A549 (cell line): ENCODE measurements around the gene SV2A. TPM values are rescaled to one million over a fixed set of nuclear protein-coding genes. Genes with fewer than 3 reads are reported as not detected.
"Not testable (repeated sequence)": the region's sequence is repeated elsewhere in the genome, so short reads cannot be mapped to it uniquely, and the experiment has no call there.

Source experiments
- ATAC-seq, 2 experiments: fragments of 200-7000 bp in 1 of 2; fragments of >200 bp in 1 of 2; cut with Nextera tagmentation in 1 of 2; cut with Tn5 transposase in 1 of 2; 3 replicates each; pipeline versions ENCODE4 v1.8.0 to v1.9.1; 2018 to 2020; ENCODE audit warnings: mild to moderate bottlenecking in 1 of 2, moderate library complexity in 1 of 2
- CTCF ChIA-PET: fragments of 300-600 bp; sonication (Branson Sonifier 250); formaldehyde crosslinking; extraction: SDS; loops from one replicate; lab custom pipeline; 2021; ENCODE audit warnings: antibody characterized with exemption, inconsistent platforms; lab: Yijun Ruan, JAX
- POLR2A ChIA-PET: fragments of 350-600 bp; formaldehyde crosslinking; extraction: SDS; loops from one replicate; lab custom pipeline; 2021; ENCODE audit warnings: antibody characterized with exemption, inconsistent platforms; lab: Yijun Ruan, JAX
- DNase-seq, 2 experiments: peaks; one replicate each; pipeline versions ENCODE4 v3.0.0 to v3.0.0-alpha.2; 2011 to 2016; ENCODE audit warnings: low read depth in 1 of 2, low spot score in 1 of 2
- FAIRE-seq: peaks from 2 replicates; lab custom pipeline; 2011; peaks lifted over from hg19 to GRCh38; lab: Jason Lieb, UNC
- H3K27ac ChIP-seq, 2 experiments: fragments of >200 bp; sonication (Bioruptor Twin); formaldehyde crosslinking; 3 replicates each; pipeline ENCODE4 v1.5.1; 2016 to 2017
- H3K4me1 ChIP-seq: fragments of >200 bp; sonication (Bioruptor Twin); formaldehyde crosslinking; 3 replicates; pipeline ENCODE4 v1.6.1; 2016
- H3K4me2 ChIP-seq: fragments of >200 bp; sonication (Bioruptor Twin); formaldehyde crosslinking; 3 replicates; pipeline ENCODE4 v1.6.1; 2016
- H3K4me3 ChIP-seq: fragments of >200 bp; sonication (Bioruptor Twin); formaldehyde crosslinking; 3 replicates; pipeline ENCODE4 v1.5.1; 2016
- H3K9me3 ChIP-seq: fragments of >200 bp; sonication (Bioruptor Twin); formaldehyde crosslinking; 3 replicates; pipeline ENCODE4 v1.6.1; 2016
- CHD4 ChIP-seq: fragments of 200-600 bp; sonication (generic); IDR thresholded peaks from 2 replicates; pipeline ENCODE4 v1.6.1; 2016; ENCODE audit warnings: antibody characterized with exemption, mild to moderate bottlenecking, borderline replicate concordance
- EHF ChIP-seq: fragments of 250-450 bp; sonication (Bioruptor Pico); IDR thresholded peaks from 2 replicates; pipeline ENCODE4 v1.5.0; 2020; ENCODE audit warnings: mild to moderate bottlenecking
- EP300 ChIP-seq, 2 experiments: fragments of >200 bp; sonication (Bioruptor Twin); formaldehyde crosslinking; IDR thresholded peaks; 2 replicates in 1 of 2; 3 replicates in 1 of 2; pipeline ENCODE4 v1.6.1; 2016 to 2017
- FOSB ChIP-seq: fragments of 250-450 bp; sonication (Bioruptor Pico); IDR thresholded peaks from 2 replicates; pipeline ENCODE4 v1.5.0; 2020; ENCODE audit warnings: mild to moderate bottlenecking, moderate library complexity
- GATA3 ChIP-seq: IDR thresholded peaks from 2 replicates; pipeline ENCODE4 v1.6.1; 2012; ENCODE audit warnings: borderline replicate concordance
- HEYL ChIP-seq: fragments of 250-450 bp; sonication (Bioruptor Pico); IDR thresholded peaks from 2 replicates; pipeline ENCODE4 v1.8.0; 2021; ENCODE audit warnings: mild to moderate bottlenecking, moderate library complexity
- HOXA7 ChIP-seq: fragments of 250-450 bp; sonication (Bioruptor Pico); IDR thresholded peaks from 2 replicates; pipeline ENCODE4 v1.5.0; 2020; ENCODE audit warnings: mild to moderate bottlenecking, moderate library complexity
- JUN ChIP-seq, 2 experiments: fragments of >200 bp; sonication (Bioruptor Twin); formaldehyde crosslinking; IDR thresholded peaks; 2 replicates in 1 of 2; 3 replicates in 1 of 2; pipeline ENCODE4 v1.6.1; 2016 to 2017
- JUNB ChIP-seq: fragments of >200 bp; sonication (Bioruptor Twin); formaldehyde crosslinking; IDR thresholded peaks from 2 replicates; pipeline ENCODE4 v1.6.1; 2016
- KDM1A ChIP-seq: fragments of 200-600 bp; sonication (generic); IDR thresholded peaks from 2 replicates; pipeline ENCODE4 v1.6.1; 2016; ENCODE audit warnings: low read depth, mild to moderate bottlenecking
- MAZ ChIP-seq: fragments of 150-350 bp; IDR thresholded peaks from 2 replicates; pipeline ENCODE4 v1.6.1; 2014; ENCODE audit warnings: antibody characterized with exemption, low read depth, low read length, borderline replicate concordance
- MYC ChIP-seq: IDR thresholded peaks from 2 replicates; pipeline ENCODE4 v1.6.1; 2012; ENCODE audit warnings: mild to moderate bottlenecking, inconsistent platforms, low read length, improper control_type of control experiment, borderline replicate concordance
- NFE2L2 ChIP-seq: fragments of 150-350 bp; conservative IDR thresholded peaks from 2 replicates; pipeline ENCODE4 v1.6.1; 2014; ENCODE audit warnings: low read length
- NR3C1 ChIP-seq: fragments of >200 bp; sonication (Bioruptor Twin); formaldehyde crosslinking; IDR thresholded peaks from 3 replicates; pipeline ENCODE4 v1.6.1; 2017
- RAD21 ChIP-seq, 2 experiments: fragments of >200 bp in 1 of 2; sonication (Bioruptor Twin) in 1 of 2; formaldehyde crosslinking in 1 of 2; IDR thresholded peaks in 1 of 2; conservative IDR thresholded peaks in 1 of 2; 2 replicates in 1 of 2; 3 replicates in 1 of 2; pipeline ENCODE4 v1.6.1; 2012 to 2018; ENCODE audit warnings: inconsistent platforms in 1 of 2
- RFX5 ChIP-seq: fragments of 450-650 bp; IDR thresholded peaks from 2 replicates; pipeline ENCODE4 v1.7.1; 2014; ENCODE audit warnings: antibody characterized with exemption, mild to moderate bottlenecking, moderate library complexity
- RNF2 ChIP-seq: fragments of 200-600 bp; sonication (generic); IDR thresholded peaks from 2 replicates; pipeline ENCODE4 v1.6.1; 2016; ENCODE audit warnings: low read depth, mild to moderate bottlenecking, antibody characterized with exemption, moderate library complexity, borderline replicate concordance
- SREBF2 ChIP-seq: fragments of 450-650 bp; IDR thresholded peaks from 2 replicates; pipeline ENCODE4 v1.6.1; 2014; ENCODE audit warnings: mild to moderate bottlenecking, moderate library complexity
- TP53 ChIP-seq: fragments of 250-450 bp; sonication (Bioruptor Pico); IDR thresholded peaks from 2 replicates; pipeline ENCODE4 v1.5.0; 2021; ENCODE audit warnings: mild to moderate bottlenecking, moderate library complexity
- ZC3H11A ChIP-seq: fragments of 450-650 bp; IDR thresholded peaks from 2 replicates; pipeline ENCODE4 v1.6.1; 2014; ENCODE audit warnings: antibody characterized with exemption, mild to moderate bottlenecking
- ZNF302 ChIP-seq: fragments of 250-450 bp; sonication (Bioruptor Pico); IDR thresholded peaks from 2 replicates; pipeline ENCODE4 v1.9.0; 2021; ENCODE audit warnings: inconsistent platforms, mild to moderate bottlenecking, moderate library complexity
- WGBS: methylation state at CpG from one replicate; pipeline ENCODE4 v1.1.6; 2017; ENCODE audit errors: missing lambda C conversion rate; 5-methylcytosine and 5-hydroxymethylcytosine counted together
- polyA plus RNA-seq, 4 experiments: library from polyadenylated mRNA; depleted of rRNA in 3 of 4; stranded (reverse); fragments of >200 nt; fragmentation: RNase III in 1 of 4; extraction: RNeasy Plus Mini Kit Qiagen cat#74134 plus additional on column Dnase treatment in 1 of 4; gene quantifications; 2 replicates in 3 of 4; 3 replicates in 1 of 4; pipeline ENCODE4 v1.2.3, GENCODE V29; 2011 to 2017
- TF ChIP-seq, protein P1 (sequence below): fragments of >200 bp; sonication (Bioruptor Twin); formaldehyde crosslinking; IDR thresholded peaks from 3 replicates; pipeline ENCODE4 v1.5.1; 2016
- TF ChIP-seq, protein P2 (sequence below): IDR thresholded peaks from 2 replicates; pipeline ENCODE4 v1.6.1; 2012; ENCODE audit warnings: low read depth, borderline replicate concordance

The SV2A gene
- polyA plus RNA-seq, 2 of the 4 experiments (the other 2 are of a cell fraction) = 0.05 to 0.13 TPM

DNA sequence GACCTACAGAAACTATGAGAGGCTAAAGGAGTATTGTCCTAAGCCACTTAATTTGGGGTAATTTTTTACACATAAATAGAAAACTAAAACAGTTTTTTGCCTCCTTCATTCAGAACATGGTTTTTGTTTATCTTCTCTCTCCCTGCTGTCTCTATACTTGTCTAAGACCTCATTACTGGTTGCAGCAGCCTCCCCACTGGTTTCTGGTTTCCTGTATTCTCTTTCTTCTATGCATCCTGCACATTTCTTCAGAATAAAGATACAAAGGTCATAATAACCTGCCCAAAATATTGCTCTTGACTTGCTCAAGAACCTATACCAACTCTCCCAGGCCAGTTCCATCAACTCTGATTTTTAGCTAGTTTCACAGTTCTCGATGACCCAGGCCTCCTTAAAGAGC is 38.1 kb downstream of the SV2A start:
- Histone ChIP-seq H3K4me3 (no peak overlapping the region), H3K4me2 (no peak overlapping the region), H3K9me3 (no peaks in the 10 kb centered on the region), H3K27ac (no peak overlapping the region), H3K4me1 (peaks cover 7% of the 10 kb centered on the region)
- POLR2A ChIA-PET = no interaction called here
- TF ChIP-seq ZNF302 (CRISPR knock-in tag) (no peak), NFE2L2 (no peak), MYC (no peak), NR3C1 (no peak), JUNB (no peak), ZC3H11A (no peak), HOXA7 (CRISPR knock-in tag) (no peak), FOSB (CRISPR knock-in tag) (no peak), RAD21 (conservative IDR thresholded peaks at IDR 0.05 in 1 of 2, IDR thresholded peaks at IDR 0.05 in 1 of 2) (no peak), TP53 (no peak), GATA3 (no peak), KDM1A (no peak), CHD4 (no peak), RFX5 (no peak), MAZ (no peak), RNF2 (no peak), EHF (CRISPR knock-in tag) (no peak), JUN (IDR thresholded peaks at IDR 0.05) (no peak)
- TF ChIP-seq, protein P1, sequence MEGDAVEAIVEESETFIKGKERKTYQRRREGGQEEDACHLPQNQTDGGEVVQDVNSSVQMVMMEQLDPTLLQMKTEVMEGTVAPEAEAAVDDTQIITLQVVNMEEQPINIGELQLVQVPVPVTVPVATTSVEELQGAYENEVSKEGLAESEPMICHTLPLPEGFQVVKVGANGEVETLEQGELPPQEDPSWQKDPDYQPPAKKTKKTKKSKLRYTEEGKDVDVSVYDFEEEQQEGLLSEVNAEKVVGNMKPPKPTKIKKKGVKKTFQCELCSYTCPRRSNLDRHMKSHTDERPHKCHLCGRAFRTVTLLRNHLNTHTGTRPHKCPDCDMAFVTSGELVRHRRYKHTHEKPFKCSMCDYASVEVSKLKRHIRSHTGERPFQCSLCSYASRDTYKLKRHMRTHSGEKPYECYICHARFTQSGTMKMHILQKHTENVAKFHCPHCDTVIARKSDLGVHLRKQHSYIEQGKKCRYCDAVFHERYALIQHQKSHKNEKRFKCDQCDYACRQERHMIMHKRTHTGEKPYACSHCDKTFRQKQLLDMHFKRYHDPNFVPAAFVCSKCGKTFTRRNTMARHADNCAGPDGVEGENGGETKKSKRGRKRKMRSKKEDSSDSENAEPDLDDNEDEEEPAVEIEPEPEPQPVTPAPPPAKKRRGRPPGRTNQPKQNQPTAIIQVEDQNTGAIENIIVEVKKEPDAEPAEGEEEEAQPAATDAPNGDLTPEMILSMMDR = no peak
- TF ChIP-seq, protein P2, sequence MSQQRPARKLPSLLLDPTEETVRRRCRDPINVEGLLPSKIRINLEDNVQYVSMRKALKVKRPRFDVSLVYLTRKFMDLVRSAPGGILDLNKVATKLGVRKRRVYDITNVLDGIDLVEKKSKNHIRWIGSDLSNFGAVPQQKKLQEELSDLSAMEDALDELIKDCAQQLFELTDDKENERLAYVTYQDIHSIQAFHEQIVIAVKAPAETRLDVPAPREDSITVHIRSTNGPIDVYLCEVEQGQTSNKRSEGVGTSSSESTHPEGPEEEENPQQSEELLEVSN = no peak
- CTCF ChIA-PET = interaction anchor here (1.0 kb wide), 1 partner anchor 9 kb away, joined by 3 read pairs; no protein-coding TSS in a partner anchor
- 35% methylated on average over 1 of the region's 1 CpG for WGBS
- no peak for FAIRE-seq
- DNase-seq = no peak
- no peak for ATAC-seq

DNA sequence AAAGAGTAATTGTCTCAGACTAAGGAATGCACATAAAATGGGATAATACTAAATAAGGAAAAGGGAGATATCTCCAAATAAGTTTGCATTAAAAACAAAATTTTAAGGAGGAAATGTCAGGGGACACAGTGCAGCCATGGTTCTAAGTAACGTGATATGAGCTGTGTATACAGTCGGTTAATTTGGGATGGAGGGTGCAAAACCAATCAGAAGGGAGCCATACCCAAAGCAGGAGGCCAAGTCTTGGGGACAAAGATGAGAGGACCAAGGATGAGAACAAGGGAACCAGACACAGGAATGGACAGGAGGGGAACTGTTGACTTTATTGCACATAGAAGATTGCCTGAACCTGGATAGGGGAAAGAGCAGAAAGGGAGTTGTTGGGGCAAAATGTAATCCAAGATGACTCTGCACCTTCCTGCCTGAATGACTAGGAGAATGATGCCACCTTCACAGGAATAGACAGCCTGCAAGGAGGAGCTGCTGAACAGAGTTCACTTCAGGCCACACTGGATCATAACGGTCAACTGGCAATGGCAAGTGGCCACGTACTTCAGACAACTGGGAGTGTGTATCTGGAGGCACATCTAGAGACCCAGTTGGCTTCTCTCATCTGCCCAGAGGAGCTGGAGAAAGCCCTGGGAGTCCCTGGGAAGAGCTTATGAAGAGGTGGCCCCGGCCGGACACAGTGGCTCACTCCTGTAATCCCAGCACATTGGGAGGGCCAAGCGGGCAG is 40.3 kb downstream of the SV2A start:
- CTCF ChIA-PET = interaction anchor here (0.6 to 0.9 kb wide), 2 partner anchors 11 to 310 kb away, joined by 3 read pairs; no protein-coding TSS in a partner anchor
- DNase-seq = peak in 1 of 2 experiments; percentile 19
- no peaks in the 10 kb centered on the region for H3K4me1 ChIP-seq
- no peak for TF ChIP-seq SREBF2
- TF ChIP-seq HEYL (CRISPR knock-in tag) = no peak
- no peak for TF ChIP-seq EP300 (IDR thresholded peaks at IDR 0.05)
- TF ChIP-seq, protein P1 = no peak
- H3K4me2 ChIP-seq = no peak overlapping the region
- H3K9me3 ChIP-seq = no peaks in the 10 kb centered on the region
- no peak overlapping the region for H3K4me3 ChIP-seq
- no peak; a peak in 1 of 6 replicates for ATAC-seq
- WGBS = 86% methylated on average over 7 of the region's 7 CpGs
- no peak overlapping the region for H3K27ac ChIP-seq
- no peak for FAIRE-seq
- POLR2A ChIA-PET = interaction anchor here (1.0 to 1.4 kb wide), 2 partner anchors 9 to 11 kb away, joined by 5 to 11 read pairs; a partner anchor contains a TSS

DNA sequence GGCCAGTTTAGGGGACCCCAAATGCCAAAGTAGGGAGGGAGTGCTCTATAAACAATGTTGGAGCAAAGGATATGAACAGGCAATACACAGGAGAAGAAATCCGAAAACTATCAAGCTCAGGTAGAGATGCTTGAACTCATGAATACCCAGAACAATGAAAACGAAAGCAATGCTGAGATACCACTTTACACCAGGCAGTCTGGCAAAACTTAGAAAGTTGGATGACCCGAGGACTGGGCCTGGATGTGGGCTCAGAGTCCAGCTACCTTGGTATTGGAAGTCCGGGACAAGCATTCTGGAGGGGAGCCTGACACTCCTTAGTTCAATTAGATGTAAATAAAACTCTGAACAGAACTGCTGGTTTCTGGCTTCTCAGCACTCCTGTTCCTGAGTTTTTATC is 44.6 kb downstream of the SV2A start:
- H3K4me3 ChIP-seq, FAIRE-seq, CTCF ChIA-PET, H3K9me3 ChIP-seq, DNase-seq, POLR2A ChIA-PET, ATAC-seq, H3K4me1 ChIP-seq, H3K27ac ChIP-seq, H3K4me2 ChIP-seq: not testable (repeated sequence)
- no CpG with 5 or more reads among the region's 4 CpGs for WGBS

DNA sequence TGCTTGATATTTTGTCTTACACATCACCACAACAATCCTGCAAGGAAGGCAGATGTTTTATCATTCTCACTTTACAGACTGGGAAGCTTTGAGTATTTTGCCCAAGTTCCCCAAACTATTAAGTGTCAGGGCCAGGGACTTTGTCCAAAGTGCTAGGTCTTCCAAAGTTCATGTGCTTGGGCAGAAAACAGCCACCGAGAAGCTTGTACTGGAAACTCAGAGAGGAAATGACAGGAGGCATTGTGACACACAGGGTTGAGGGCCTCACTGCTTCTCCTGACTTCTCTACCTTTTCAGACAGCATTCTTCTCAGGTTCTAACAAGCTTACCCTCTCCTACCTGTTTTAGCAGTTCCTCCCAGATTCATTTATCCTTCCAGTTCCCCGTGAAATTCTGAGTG is 50.8 kb downstream of the SV2A start:
- no CpG with 5 or more reads among the region's 2 CpGs for WGBS
- H3K9me3 ChIP-seq, FAIRE-seq, H3K27ac ChIP-seq, H3K4me1 ChIP-seq, H3K4me2 ChIP-seq, DNase-seq, ATAC-seq, POLR2A ChIA-PET, H3K4me3 ChIP-seq, CTCF ChIA-PET: not testable (repeated sequence)

DNA sequence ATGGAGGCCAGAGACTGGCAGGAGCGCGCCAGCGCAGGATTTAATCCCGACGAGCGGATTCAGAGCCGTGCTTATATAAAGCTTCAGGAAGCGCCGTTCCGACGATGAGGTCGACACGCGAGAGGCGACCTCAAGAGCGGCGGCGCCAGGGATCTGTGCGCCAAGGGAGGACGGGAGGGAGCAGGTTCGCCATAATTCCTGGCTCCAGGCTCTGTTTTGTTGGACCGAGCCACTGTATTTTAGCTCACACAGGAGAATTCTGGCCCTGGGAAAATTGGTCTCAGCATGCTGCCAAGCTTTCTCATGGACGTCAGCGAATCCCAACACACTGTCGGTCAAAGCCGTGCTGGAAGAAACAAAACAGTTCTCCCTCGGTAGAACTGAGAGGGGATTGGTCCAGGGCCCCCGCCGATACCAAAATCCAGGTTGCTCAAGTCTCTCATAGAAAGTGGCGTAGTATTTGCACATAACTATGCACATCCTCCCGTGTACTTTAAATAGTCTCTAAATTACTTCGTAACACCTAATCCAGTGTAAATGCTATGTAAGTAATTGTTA is 56.1 kb downstream of the SV2A start:
- H3K9me3 ChIP-seq, FAIRE-seq, DNase-seq, H3K4me1 ChIP-seq, CTCF ChIA-PET, H3K4me2 ChIP-seq, H3K27ac ChIP-seq, POLR2A ChIA-PET, H3K4me3 ChIP-seq: not testable (repeated sequence)
- peak; percentile 49 to 59 for ATAC-seq
- WGBS = no CpG with 5 or more reads among the region's 32 CpGs
